ENCODE measurements around the gene TRAF1.

- TF ChIP-seq EZH2 (IDR thresholded peaks at IDR 0.05) (no peak), POLR2AphosphoS5 (IDR thresholded peaks at IDR 0.05; ENCODE audit: borderline replicate concordance, low read depth, low read length) (no peak), FOXP2 (optimal IDR thresholded peaks at IDR 0.05; ENCODE audit: control extremely low read depth, extremely low read length, insufficient read depth) (no peak)
Observed at GRCh38 chr9:120966013-120966369, 39.4 kb upstream of the TRAF1 start.
